Measurements from ENCODE around the gene MCU.
"Not testable (repeated sequence)": the region's sequence is repeated elsewhere in the genome, so short reads cannot be mapped to it uniquely, and the experiment has no call there.

The MCU gene

GRCh38 chr10:72903941-72904446, 212.1 kb downstream of the MCU start:
- not testable (repeated sequence) for DNase-seq (ENCODE audit: low read depth)

- no peak for DNase-seq (ENCODE audit: low read depth)
These were observed 212.9 kb downstream of the MCU start for GRCh38 chr10:72904806-72905205.

GRCh38 chr10:72906446-72906845, 214.5 kb downstream of the MCU start:
- DNase-seq (ENCODE audit: low read depth), result no peak

- DNase-seq (ENCODE audit: low read depth), result no peak
These were observed 218.8 kb downstream of the MCU start for GRCh38 chr10:72910705-72911104.

- no peak for DNase-seq (ENCODE audit: low read depth)
These were observed 219.8 kb downstream of the MCU start for GRCh38 chr10:72911758-72912157.

GRCh38 chr10:72912736-72913135, 220.8 kb downstream of the MCU start:
- no peak for DNase-seq (ENCODE audit: low read depth)

- no peak for DNase-seq (ENCODE audit: low read depth)
These were observed 221.3 kb downstream of the MCU start for GRCh38 chr10:72913287-72913686.

- DNase-seq (ENCODE audit: low read depth), result not testable (repeated sequence)
These were observed 225.3 kb downstream of the MCU start for GRCh38 chr10:72917201-72917600.

- not testable (repeated sequence) for DNase-seq (ENCODE audit: low read depth)
These were observed 225.9 kb downstream of the MCU start for GRCh38 chr10:72917803-72918332.

GRCh38 chr10:72918352-72918751, 226.4 kb downstream of the MCU start:
- DNase-seq (ENCODE audit: low read depth), result no peak

GRCh38 chr10:72921147-72921683, 229.3 kb downstream of the MCU start:
- peak; percentile 4 for DNase-seq (ENCODE audit: low read depth)

- DNase-seq (ENCODE audit: low read depth), result no peak
These were observed 232.4 kb downstream of the MCU start for GRCh38 chr10:72924351-72924750.

GRCh38 chr10:72925951-72926465, 234.1 kb downstream of the MCU start:
- DNase-seq (ENCODE audit: low read depth), result no peak

- no peak for DNase-seq (ENCODE audit: low read depth)
These were observed 235.5 kb downstream of the MCU start for GRCh38 chr10:72927485-72927884.

GRCh38 chr10:72928798-72929197, 236.9 kb downstream of the MCU start:
- DNase-seq (ENCODE audit: low read depth), result no peak

- DNase-seq (ENCODE audit: low read depth), result no peak
These were observed 238.3 kb downstream of the MCU start for GRCh38 chr10:72930276-72930675.

- DNase-seq (ENCODE audit: low read depth), result peak; percentile 54
These were observed 240.5 kb downstream of the MCU start for GRCh38 chr10:72932259-72933015.

- DNase-seq (ENCODE audit: low read depth), result no peak
These were observed 243.4 kb downstream of the MCU start for GRCh38 chr10:72935361-72935760.
